ENCODE measurements around the gene CNTNAP2. TPM values are rescaled to one million over a fixed set of nuclear protein-coding genes. Genes with fewer than 3 reads are reported as not detected.
A peak's percentile ranks its signal among the peaks of the same experiment; 100 is the strongest.
"Not testable (repeated sequence)": the region's sequence is repeated elsewhere in the genome, so short reads cannot be mapped to it uniquely, and the experiment has no call there.

Gene CNTNAP2
- total RNA-seq, 2 experiments from 2014 or later = 0.28 TPM; not detected in 1

GRCh38 chr7:148291799-148292198, 2175.2 kb downstream of the CNTNAP2 start:
- no peak overlapping the region for H3K4me2 ChIP-seq (ENCODE audit: low read length)
- H4K20me1 ChIP-seq (ENCODE audit: insufficient read depth, low read length) = no peaks in the 10 kb centered on the region
- peaks cover 6% of the 10 kb centered on the region for H3K4me1 ChIP-seq (ENCODE audit: insufficient read depth, low read length, poor library complexity, severe bottlenecking)
- H3K9me3 ChIP-seq (ENCODE audit: low read length) = no peaks in the 10 kb centered on the region
- H3K9me2 ChIP-seq (ENCODE audit: insufficient read depth, low read length) = no peaks in the 10 kb centered on the region
- TF ChIP-seq, protein P1, sequence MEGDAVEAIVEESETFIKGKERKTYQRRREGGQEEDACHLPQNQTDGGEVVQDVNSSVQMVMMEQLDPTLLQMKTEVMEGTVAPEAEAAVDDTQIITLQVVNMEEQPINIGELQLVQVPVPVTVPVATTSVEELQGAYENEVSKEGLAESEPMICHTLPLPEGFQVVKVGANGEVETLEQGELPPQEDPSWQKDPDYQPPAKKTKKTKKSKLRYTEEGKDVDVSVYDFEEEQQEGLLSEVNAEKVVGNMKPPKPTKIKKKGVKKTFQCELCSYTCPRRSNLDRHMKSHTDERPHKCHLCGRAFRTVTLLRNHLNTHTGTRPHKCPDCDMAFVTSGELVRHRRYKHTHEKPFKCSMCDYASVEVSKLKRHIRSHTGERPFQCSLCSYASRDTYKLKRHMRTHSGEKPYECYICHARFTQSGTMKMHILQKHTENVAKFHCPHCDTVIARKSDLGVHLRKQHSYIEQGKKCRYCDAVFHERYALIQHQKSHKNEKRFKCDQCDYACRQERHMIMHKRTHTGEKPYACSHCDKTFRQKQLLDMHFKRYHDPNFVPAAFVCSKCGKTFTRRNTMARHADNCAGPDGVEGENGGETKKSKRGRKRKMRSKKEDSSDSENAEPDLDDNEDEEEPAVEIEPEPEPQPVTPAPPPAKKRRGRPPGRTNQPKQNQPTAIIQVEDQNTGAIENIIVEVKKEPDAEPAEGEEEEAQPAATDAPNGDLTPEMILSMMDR (conservative IDR thresholded peaks at IDR 0.05; ENCODE audit: low read length) = no peak
- TF ChIP-seq EZH2phosphoT487 (IDR thresholded peaks at IDR 0.05; ENCODE audit: borderline replicate concordance, low read depth, low read length) = no peak
- intact Hi-C loops (cut with micrococcal nuclease; ENCODE audit: unreplicated experiment) = no loop called here
- BruUV-seq (replicated peaks) = no TSS peak
- H3K79me2 ChIP-seq (ENCODE audit: insufficient read depth, low read depth, low read length) = no peaks in the 10 kb centered on the region
- no peaks in the 10 kb centered on the region for H3K36me3 ChIP-seq (ENCODE audit: insufficient read depth, low read length)
- ChIA-PET CTCF (ENCODE audit: unreplicated experiment) (interaction anchor here (0.5 kb wide), 1 partner anchor 1334 kb away, joined by 3 read pairs; no protein-coding TSS in a partner anchor), POLR2A (interaction anchor here (0.6 to 1.5 kb wide), 2 partner anchors 10 to 58 kb away, joined by 3 read pairs; no protein-coding TSS in a partner anchor)
- H2AFZ ChIP-seq (ENCODE audit: low read length) = peak overlapping the region; percentile 21; the same call in 1 of the 2 replicates
- DNase-seq (ENCODE audit: low spot score) = no peak
- H3K27ac ChIP-seq (ENCODE audit: low read depth, low read length, poor library complexity, severe bottlenecking) = no peak overlapping the region
- H3K4me3 ChIP-seq (ENCODE audit: low read depth, low read length, poor library complexity, severe bottlenecking) = no peak overlapping the region

DNA sequence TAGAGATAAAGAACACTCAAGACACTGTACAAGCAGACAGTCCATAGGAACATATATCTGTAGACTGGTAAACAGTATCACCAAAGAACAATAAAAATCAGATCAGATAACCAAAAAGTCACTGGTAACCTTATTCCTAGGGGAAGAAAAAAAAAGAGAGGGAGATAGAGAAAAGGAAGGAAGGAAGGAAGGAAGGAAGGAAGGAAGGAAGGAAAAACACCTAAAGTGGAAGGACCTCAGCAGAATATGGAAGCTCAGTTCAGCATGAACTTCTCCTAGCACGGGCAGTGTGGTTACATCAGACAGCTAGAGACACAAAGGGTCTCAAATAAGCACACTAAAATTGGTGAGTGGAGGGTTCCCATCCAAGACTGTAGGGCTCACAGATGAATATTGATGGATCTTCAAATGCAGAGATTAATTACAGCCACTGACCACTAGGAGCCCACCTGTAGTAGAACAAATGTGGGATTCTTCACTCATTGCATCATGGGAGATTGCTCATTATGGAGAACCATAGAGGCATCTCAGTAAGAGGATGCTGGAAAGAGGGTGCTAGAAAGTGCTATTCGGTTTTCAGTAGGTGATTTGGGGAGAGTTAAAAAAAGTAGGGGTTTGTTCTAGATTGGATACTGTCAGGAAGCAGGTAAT, 2180.5 kb downstream of the CNTNAP2 start:
- intact Hi-C loops (cut with micrococcal nuclease; ENCODE audit: unreplicated experiment) = no loop called here
- CTCF ChIA-PET (ENCODE audit: unreplicated experiment) = no interaction called here
- H3K27ac ChIP-seq (ENCODE audit: low read depth, low read length, poor library complexity, severe bottlenecking) = no peak overlapping the region
- BruUV-seq (replicated peaks) = no TSS peak
- H3K9me3 ChIP-seq (ENCODE audit: low read length) = no peaks in the 10 kb centered on the region
- no peaks in the 10 kb centered on the region for H3K36me3 ChIP-seq (ENCODE audit: insufficient read depth, low read length)
- peak; percentile 25 for DNase-seq (ENCODE audit: low spot score)
- H3K79me2 ChIP-seq (ENCODE audit: insufficient read depth, low read depth, low read length) = no peaks in the 10 kb centered on the region
- H3K9me2 ChIP-seq (ENCODE audit: insufficient read depth, low read length) = no peaks in the 10 kb centered on the region
- POLR2A ChIA-PET = interaction anchor here (0.7 kb wide), 1 partner anchor 21 kb away, joined by 3 read pairs; no protein-coding TSS in a partner anchor
- H2AFZ ChIP-seq (ENCODE audit: low read length) = no peak overlapping the region
- no peaks in the 10 kb centered on the region for H3K4me1 ChIP-seq (ENCODE audit: insufficient read depth, low read length, poor library complexity, severe bottlenecking)
- TF ChIP-seq EZH2phosphoT487 (IDR thresholded peaks at IDR 0.05; ENCODE audit: borderline replicate concordance, low read depth, low read length) = no peak
- TF ChIP-seq, protein P1 (conservative IDR thresholded peaks at IDR 0.05; ENCODE audit: low read length) = peak; percentile 54
- H3K4me3 ChIP-seq (ENCODE audit: low read depth, low read length, poor library complexity, severe bottlenecking) = no peak overlapping the region
- H4K20me1 ChIP-seq (ENCODE audit: insufficient read depth, low read length) = no peaks in the 10 kb centered on the region
- no peak overlapping the region for H3K4me2 ChIP-seq (ENCODE audit: low read length)

GRCh38 chr7:148298768-148299167, 2182.2 kb downstream of the CNTNAP2 start:
- H2AFZ ChIP-seq (ENCODE audit: low read length); H3K4me2 ChIP-seq (ENCODE audit: low read length); BruUV-seq (replicated peaks); H3K36me3 ChIP-seq (ENCODE audit: insufficient read depth, low read length); intact Hi-C loops (cut with micrococcal nuclease; ENCODE audit: unreplicated experiment); H3K9me2 ChIP-seq (ENCODE audit: insufficient read depth, low read length); H4K20me1 ChIP-seq (ENCODE audit: insufficient read depth, low read length); H3K27ac ChIP-seq (ENCODE audit: low read depth, low read length, poor library complexity, severe bottlenecking); CTCF ChIA-PET (ENCODE audit: unreplicated experiment); H3K4me3 ChIP-seq (ENCODE audit: low read depth, low read length, poor library complexity, severe bottlenecking); H3K79me2 ChIP-seq (ENCODE audit: insufficient read depth, low read depth, low read length); DNase-seq (ENCODE audit: low spot score); H3K9me3 ChIP-seq (ENCODE audit: low read length): not testable (repeated sequence)
- peaks cover 10% of the 10 kb centered on the region for H3K4me1 ChIP-seq (ENCODE audit: insufficient read depth, low read length, poor library complexity, severe bottlenecking)
- POLR2A ChIA-PET = interaction anchor here (0.6 to 0.7 kb wide), 2 partner anchors 29 to 597 kb away, joined by 3 read pairs; no protein-coding TSS in a partner anchor
